Measurements from ENCODE around the gene PEMT.
A peak's percentile ranks its signal among the peaks of the same experiment; 100 is the strongest.

The PEMT gene

DNA sequence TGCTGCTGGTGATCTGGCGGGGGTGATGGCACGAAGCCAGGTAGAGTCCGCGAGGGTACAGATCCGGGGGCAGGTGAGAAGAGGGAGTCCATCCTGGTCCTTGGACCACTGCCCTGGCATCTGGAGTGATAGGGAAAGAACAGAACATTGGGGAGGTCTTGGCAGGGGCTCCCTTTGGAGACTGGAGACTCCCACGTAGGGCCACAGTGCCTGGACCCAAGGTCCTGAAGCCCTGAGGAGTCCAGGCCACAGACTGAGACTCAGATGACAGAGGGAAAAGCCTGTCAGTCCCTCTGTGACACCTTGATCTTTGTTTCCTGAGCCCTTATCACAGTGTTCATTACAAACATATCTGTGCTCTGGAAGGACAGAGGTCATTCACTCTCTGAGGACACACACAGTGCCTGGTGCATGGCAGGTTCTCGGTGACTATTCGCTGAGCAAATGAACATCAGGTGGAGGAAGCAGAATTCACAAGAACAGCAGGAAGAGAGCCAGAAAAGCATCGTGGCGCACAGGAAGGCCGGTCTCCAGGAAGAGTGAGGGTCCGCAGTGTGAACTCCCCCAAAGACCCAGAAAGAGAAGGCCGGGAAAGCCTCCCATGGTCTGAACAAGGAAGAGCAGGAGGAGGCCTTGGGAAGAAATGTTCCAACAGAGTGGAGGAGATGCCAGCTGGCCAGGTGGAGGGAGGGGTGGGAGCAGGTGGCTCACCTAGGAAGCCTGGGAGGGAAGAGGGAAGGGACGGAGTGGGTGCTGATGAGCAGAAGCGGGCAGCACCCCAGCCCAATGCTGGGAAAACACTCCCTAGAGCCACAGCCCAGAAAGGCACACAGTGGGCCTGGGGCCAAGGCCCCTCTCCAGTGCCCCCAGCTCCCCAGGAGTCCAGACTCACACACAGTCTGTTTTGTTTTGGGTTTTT is 20.5 kb downstream of the PEMT start:
- no peak for DNase-seq (ENCODE audit: low read depth in 2 of 2)

GRCh38 chr17:17570140-17570797 is 21.2 kb downstream of the PEMT start:
- DNase-seq (ENCODE audit: low read depth in 2 of 2) = no peak

DNA sequence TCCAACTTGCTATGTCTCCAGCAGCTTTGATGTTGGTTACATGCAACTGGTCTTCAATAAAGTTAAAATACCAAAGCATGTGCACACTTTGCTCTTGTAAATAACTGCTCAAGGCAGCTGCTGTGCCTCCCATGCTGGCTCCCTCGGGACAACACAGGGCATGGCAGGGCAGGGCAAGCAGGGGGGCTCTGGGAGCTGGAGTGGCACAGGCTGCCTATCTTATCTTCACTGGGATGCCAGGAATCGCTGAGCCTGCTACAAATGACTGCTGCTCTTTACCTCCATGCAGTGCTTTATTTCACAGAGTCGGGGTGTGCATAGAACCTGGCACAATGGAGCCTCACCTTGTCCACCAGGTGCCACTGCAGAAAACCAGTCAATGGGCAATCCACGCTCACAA is 21.8 kb downstream of the PEMT start:
- no peak for DNase-seq (ENCODE audit: low read depth in 2 of 2)

GRCh38 chr17:17568772-17569195 is 22.7 kb downstream of the PEMT start:
- DNase-seq (ENCODE audit: low read depth in 2 of 2) = peak in 1 of 2 donors; percentile 15

- no peak for DNase-seq (ENCODE audit: low read depth in 2 of 2)
These were observed 23.9 kb downstream of the PEMT start for GRCh38 chr17:17567631-17568030.

- DNase-seq (ENCODE audit: low read depth in 2 of 2) = no peak
These were observed 24.5 kb downstream of the PEMT start for GRCh38 chr17:17566896-17567513.

GRCh38 chr17:17565471-17566339 is 25.8 kb downstream of the PEMT start:
- DNase-seq (ENCODE audit: low read depth in 2 of 2) = no peak

DNA sequence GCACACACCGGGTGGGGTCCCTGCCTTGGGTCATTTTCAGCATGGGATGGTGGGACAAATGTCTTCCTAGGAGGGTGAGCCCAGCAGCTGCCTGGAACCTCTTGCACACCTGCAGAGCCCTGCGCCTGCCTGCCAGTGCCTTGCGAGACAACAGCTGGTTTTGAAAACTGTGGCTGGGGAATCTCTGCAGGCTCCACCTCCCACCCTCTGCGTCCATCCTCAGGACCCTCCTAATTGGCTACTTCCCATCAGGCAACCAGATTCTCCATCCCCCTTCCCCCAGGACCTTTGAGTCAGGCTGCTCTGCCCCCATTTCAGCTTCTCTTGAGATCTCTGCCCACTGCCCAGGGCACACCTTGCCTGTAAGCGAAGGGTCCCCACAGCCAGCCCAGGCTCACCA is 26.6 kb downstream of the PEMT start:
- DNase-seq (ENCODE audit: low read depth in 2 of 2) = no peak

GRCh38 chr17:17564323-17564722 is 27.2 kb downstream of the PEMT start:
- DNase-seq (ENCODE audit: low read depth in 2 of 2) = no peak

GRCh38 chr17:17563530-17563929 is 28.0 kb downstream of the PEMT start:
- DNase-seq (ENCODE audit: low read depth in 2 of 2) = no peak

GRCh38 chr17:17562146-17562511 is 29.4 kb downstream of the PEMT start:
- no peak for DNase-seq (ENCODE audit: low read depth in 2 of 2)

DNA sequence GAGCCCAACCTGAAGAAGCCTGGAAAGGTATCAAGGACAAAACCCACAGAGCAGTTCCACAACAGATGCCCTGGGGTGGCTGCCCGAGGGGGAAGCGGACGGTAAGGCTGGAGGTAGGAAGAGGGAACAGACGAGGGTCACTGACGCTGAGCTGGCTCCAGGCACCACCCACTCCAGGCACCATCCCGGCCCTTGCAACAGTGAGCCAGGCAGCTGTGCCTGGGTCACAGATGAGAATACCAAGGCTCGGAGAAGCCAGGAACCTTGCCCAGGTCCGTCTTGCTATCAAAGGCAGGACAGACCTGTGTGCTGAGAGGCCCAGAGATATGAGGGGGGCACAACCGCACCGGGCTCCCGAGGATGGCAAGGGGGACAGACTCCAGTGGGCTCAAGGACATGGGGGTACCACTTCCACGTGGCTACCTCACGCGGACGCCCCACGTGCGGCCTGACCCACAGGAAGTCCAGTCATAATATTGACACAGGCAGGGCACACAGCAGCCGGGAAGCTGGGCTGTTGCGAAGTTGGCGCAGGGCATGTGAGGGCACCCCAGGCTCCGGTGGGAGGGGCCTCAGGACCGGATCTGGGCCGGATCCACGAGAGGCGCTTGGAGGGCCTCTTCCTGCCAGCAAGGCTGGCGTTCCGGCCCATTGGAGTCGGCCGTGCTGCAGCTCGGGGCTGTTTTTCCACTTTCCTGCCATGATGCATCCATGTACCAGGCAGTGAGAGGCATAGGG is 29.9 kb downstream of the PEMT start:
- no peak for DNase-seq (ENCODE audit: low read depth in 2 of 2)

- DNase-seq (ENCODE audit: low read depth in 2 of 2) = no peak
These were observed 30.5 kb downstream of the PEMT start for GRCh38 chr17:17560975-17561374.

GRCh38 chr17:17560167-17560566 is 31.3 kb downstream of the PEMT start:
- DNase-seq (ENCODE audit: low read depth in 2 of 2) = no peak

GRCh38 chr17:17559164-17559563 is 32.3 kb downstream of the PEMT start:
- no peak for DNase-seq (ENCODE audit: low read depth in 2 of 2)

DNA sequence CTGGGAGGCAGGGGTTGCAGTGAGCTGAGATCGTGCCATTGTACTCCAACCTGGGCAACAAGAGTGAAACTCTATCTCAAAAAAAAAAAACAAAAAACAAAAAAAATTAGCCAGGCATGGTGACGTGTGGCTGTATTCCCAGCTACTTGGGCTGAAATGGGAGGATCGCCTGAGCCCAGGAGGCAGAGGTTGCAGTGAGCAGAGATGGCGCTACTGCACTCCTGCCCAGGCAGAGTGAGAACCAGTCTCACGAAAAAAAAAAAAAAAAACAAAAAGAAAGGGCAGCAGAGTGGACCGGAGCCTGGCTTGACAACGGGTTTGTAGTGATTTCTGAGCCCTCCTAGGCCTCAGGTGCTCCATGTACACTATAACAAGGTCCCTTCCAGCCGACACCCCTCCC is 33.1 kb downstream of the PEMT start:
- no peak for DNase-seq (ENCODE audit: low read depth in 2 of 2)

DNA sequence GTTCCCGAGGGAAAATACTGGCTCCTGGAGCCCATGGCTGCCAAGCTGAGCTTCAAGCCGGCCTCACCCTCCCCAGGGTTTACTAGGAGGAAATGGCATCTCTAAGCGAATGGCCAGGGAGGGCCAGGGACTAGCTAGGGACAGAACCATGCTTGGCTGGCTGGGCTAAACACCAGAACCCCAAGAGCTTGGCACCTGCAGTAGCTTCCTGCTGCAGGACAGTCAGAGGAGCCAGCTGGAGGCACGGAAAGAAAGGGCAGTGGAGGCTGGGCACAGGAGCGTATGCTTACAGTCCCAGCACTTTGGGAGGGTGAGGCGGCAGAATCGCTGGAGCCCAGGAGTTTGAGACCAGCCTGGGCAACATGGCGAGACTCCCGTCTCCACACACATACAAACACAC is 33.7 kb downstream of the PEMT start:
- DNase-seq (ENCODE audit: low read depth in 2 of 2) = no peak

DNA sequence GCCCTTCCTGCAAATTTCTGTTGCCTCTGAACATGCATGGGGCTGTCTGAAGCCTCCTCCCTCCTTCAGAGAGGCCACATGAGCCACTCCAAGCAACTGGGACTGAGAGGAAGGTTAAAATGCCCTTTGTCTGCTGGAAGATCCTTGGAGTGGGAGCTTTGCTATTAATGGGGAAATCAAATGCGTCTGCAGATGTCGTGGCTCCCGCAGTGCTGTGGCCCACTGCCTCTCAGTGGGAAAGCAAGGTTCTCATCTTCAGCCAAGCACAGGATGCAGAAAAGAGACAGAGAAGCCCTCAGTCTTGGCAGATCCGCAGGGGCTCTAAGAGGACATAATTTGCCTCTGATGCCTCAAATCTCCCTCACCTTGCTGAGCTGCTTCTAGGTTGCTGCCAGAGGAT is 34.8 kb downstream of the PEMT start:
- no peak for DNase-seq (ENCODE audit: low read depth in 2 of 2)

GRCh38 chr17:17555906-17556305 is 35.6 kb downstream of the PEMT start:
- no peak for DNase-seq (ENCODE audit: low read depth in 2 of 2)

DNA sequence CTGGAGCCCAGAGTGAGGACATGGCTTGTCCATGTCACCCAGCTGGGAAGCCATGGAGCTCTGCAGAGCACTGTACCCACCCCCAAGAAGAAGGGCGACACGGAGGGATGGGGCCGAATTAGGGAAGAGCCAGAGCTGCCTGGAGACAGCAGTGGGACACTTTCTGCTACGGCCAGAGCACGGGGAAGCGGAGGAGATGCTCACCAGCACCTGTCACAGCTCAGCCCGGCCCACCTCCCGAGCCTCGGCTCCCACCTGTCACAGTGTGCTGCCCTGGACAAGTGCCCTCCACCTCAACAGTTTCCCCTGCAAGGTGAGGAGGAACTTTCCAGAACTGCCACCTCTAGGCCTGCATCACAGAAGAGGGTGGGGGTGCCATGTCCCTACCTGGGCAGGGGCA is 36.4 kb downstream of the PEMT start:
- DNase-seq (ENCODE audit: low read depth in 2 of 2) = no peak

DNA sequence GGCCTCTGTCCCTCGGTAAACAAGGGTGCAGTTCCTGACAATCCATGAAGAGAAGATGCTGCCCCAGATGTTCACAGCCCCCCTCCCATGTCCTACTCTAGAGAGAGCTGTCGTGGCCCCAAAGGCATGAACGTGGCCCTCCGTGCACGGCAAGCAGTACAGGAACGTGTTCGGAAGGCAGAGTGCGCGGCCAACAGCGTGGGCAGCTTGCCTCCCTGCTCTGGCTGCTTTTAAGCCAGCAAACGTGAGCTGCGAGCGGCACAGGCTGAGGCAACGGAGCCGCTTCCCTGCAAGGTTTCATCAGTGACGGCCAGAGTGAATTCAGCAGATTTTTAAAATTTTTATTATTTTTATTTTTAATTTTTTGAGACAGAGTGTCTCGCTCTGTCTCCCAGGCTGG is 37.2 kb downstream of the PEMT start:
- DNase-seq (ENCODE audit: low read depth in 2 of 2) = no peak
